ENCODE data around the gene DLG2.

DLG2 gene

DNA sequence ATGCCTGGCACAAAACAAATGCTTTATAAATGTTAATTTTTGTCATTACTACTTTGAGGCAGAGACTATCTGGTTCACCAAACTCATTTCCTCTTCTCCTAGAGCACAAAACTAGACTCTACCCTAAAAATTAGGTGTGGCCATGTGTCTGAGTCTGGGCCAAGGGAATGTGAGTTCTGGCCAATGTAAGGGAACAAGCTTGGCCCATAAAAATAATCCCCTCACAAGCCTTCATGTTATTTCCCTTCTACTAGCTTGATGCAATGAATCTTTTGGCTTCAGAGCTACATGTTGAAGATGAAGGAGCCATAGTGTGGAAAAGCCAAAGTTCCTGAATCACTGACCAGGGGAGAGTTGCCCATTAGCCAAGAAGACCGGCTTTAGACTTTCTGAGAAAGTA is 1934.5 kb downstream of the DLG2 start:
- no peaks in the 10 kb centered on the region for H4K20me1 ChIP-seq (ENCODE audit: insufficient read depth, low read length)
- H3F3A ChIP-seq (ENCODE audit: insufficient read depth, low read length) = no peaks in the 10 kb centered on the region
- no peaks in the 10 kb centered on the region for H3K27me3 ChIP-seq (replicated peaks; ENCODE audit: insufficient read depth, low read length)
- no peaks in the 10 kb centered on the region for H3K9me3 ChIP-seq (replicated peaks; ENCODE audit: insufficient read depth, low read length)
- no peak for DNase-seq
- H2AFZ ChIP-seq (ENCODE audit: low read length) = no peak overlapping the region
- H3K79me2 ChIP-seq (ENCODE audit: low read length) = no peaks in the 10 kb centered on the region
- H3K9ac ChIP-seq (ENCODE audit: low read length) = no peak overlapping the region
- no peaks in the 10 kb centered on the region for H3K9me2 ChIP-seq (replicated peaks; ENCODE audit: insufficient read depth, low read length)
- TF ChIP-seq EZH2phosphoT487 (IDR thresholded peaks at IDR 0.05; ENCODE audit: low read length) (no peak), EZH2 (optimal IDR thresholded peaks at IDR 0.05; ENCODE audit: low read depth, low read length) (no peak)
- TF ChIP-seq, protein P1, sequence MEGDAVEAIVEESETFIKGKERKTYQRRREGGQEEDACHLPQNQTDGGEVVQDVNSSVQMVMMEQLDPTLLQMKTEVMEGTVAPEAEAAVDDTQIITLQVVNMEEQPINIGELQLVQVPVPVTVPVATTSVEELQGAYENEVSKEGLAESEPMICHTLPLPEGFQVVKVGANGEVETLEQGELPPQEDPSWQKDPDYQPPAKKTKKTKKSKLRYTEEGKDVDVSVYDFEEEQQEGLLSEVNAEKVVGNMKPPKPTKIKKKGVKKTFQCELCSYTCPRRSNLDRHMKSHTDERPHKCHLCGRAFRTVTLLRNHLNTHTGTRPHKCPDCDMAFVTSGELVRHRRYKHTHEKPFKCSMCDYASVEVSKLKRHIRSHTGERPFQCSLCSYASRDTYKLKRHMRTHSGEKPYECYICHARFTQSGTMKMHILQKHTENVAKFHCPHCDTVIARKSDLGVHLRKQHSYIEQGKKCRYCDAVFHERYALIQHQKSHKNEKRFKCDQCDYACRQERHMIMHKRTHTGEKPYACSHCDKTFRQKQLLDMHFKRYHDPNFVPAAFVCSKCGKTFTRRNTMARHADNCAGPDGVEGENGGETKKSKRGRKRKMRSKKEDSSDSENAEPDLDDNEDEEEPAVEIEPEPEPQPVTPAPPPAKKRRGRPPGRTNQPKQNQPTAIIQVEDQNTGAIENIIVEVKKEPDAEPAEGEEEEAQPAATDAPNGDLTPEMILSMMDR (IDR thresholded peaks at IDR 0.05; ENCODE audit: low read length) = no peak
- no peaks in the 10 kb centered on the region for H3K4me1 ChIP-seq (ENCODE audit: low read length)
- H3K36me3 ChIP-seq (replicated peaks; ENCODE audit: insufficient read depth, low read length) = no peaks in the 10 kb centered on the region
- no peak overlapping the region for H3K4me3 ChIP-seq (ENCODE audit: low read length)
- H3K27ac ChIP-seq (ENCODE audit: low read length) = no peak overlapping the region
- no peak overlapping the region for H3K4me2 ChIP-seq (ENCODE audit: low read depth, low read length)

DNA sequence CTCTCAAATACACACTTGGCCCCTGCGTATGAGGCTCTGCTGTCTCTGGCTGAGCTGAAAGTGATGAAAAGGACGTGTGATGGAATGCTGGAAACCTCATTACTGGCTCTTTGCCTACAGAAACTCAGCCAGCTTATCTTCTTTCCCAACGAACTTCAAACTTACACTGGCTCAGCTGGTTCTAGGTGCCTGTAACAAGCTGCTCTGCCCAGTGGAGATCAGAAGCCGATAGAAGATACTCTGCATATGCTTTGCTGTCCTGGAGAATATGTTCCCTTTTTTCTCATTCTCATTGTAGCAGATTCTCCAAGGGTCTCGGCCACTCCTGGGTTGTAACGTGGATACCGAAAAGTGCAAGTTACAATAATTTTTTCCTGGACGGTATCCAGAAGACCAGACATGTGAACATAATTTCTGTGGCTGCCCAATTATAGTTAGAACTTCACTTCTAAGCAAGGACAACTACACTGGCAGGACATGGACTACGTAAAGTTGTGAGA is 1935.6 kb downstream of the DLG2 start:
- Histone ChIP-seq H3K9ac (ENCODE audit: low read length) (no peak overlapping the region), H3K27me3 (replicated peaks; ENCODE audit: insufficient read depth, low read length) (no peaks in the 10 kb centered on the region), H3K4me2 (ENCODE audit: low read depth, low read length) (no peak overlapping the region), H3K4me1 (ENCODE audit: low read length) (no peaks in the 10 kb centered on the region), H3K4me3 (ENCODE audit: low read length) (no peak overlapping the region), H4K20me1 (ENCODE audit: insufficient read depth, low read length) (no peaks in the 10 kb centered on the region), H3K36me3 (replicated peaks; ENCODE audit: insufficient read depth, low read length) (no peaks in the 10 kb centered on the region), H3F3A (ENCODE audit: insufficient read depth, low read length) (no peaks in the 10 kb centered on the region), H3K9me2 (replicated peaks; ENCODE audit: insufficient read depth, low read length) (no peaks in the 10 kb centered on the region), H3K79me2 (ENCODE audit: low read length) (no peaks in the 10 kb centered on the region), H3K9me3 (replicated peaks; ENCODE audit: insufficient read depth, low read length) (no peaks in the 10 kb centered on the region), H3K27ac (ENCODE audit: low read length) (no peak overlapping the region), H2AFZ (ENCODE audit: low read length) (no peak overlapping the region)
- DNase-seq = no peak
- no peak for TF ChIP-seq EZH2 (optimal IDR thresholded peaks at IDR 0.05; ENCODE audit: low read depth, low read length)
- TF ChIP-seq, protein P1 (IDR thresholded peaks at IDR 0.05; ENCODE audit: low read length) = no peak
- TF ChIP-seq EZH2phosphoT487 (IDR thresholded peaks at IDR 0.05; ENCODE audit: low read length) = no peak

DNA sequence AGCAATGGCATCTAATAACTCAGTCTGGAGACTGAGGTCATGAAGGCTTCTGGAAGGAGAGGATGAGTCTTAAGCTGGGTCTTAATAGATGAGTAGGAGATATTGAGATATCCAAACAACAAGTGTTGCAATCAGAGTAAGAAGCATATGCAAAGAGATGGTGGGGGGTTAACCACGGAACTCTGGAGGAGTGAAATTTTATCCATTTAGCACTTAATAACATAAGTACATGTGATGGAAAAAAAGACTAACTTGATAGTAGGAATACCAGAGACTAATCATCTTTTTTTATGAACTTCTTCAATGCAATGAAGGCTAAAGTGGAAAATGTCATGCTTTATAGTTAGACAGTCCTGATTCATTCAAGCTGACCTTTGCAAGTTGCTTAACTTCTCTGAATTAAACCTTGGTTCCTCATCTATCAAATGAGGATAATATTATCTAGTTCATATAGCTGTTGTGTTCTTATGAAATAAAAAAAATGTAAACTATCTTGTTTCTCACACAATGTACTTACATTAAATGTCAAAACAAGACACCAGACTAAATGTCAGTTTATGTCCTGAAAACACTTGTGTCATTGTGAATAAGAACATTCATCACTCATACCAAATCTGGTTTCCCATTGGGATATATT is 1937.9 kb downstream of the DLG2 start:
- TF ChIP-seq EZH2 (optimal IDR thresholded peaks at IDR 0.05; ENCODE audit: low read depth, low read length) (no peak), EZH2phosphoT487 (IDR thresholded peaks at IDR 0.05; ENCODE audit: low read length) (no peak)
- TF ChIP-seq, protein P1 (IDR thresholded peaks at IDR 0.05; ENCODE audit: low read length) = no peak
- no peak overlapping the region for H3K4me3 ChIP-seq (ENCODE audit: low read length)
- H2AFZ ChIP-seq (ENCODE audit: low read length) = no peak overlapping the region
- H3K27ac ChIP-seq (ENCODE audit: low read length) = no peak overlapping the region
- no peak overlapping the region for H3K4me2 ChIP-seq (ENCODE audit: low read depth, low read length)
- H3F3A ChIP-seq (ENCODE audit: insufficient read depth, low read length) = no peaks in the 10 kb centered on the region
- no peak overlapping the region for H3K9ac ChIP-seq (ENCODE audit: low read length)
- H3K9me3 ChIP-seq (replicated peaks; ENCODE audit: insufficient read depth, low read length) = no peaks in the 10 kb centered on the region
- no peaks in the 10 kb centered on the region for H4K20me1 ChIP-seq (ENCODE audit: insufficient read depth, low read length)
- no peak for DNase-seq
- H3K9me2 ChIP-seq (replicated peaks; ENCODE audit: insufficient read depth, low read length) = no peaks in the 10 kb centered on the region
- H3K36me3 ChIP-seq (replicated peaks; ENCODE audit: insufficient read depth, low read length) = no peaks in the 10 kb centered on the region
- H3K27me3 ChIP-seq (replicated peaks; ENCODE audit: insufficient read depth, low read length) = no peaks in the 10 kb centered on the region
- no peaks in the 10 kb centered on the region for H3K79me2 ChIP-seq (ENCODE audit: low read length)
- H3K4me1 ChIP-seq (ENCODE audit: low read length) = no peaks in the 10 kb centered on the region

All from MM.1S (cell line).